Right ventricle myocardium inferior (tissue), 1 donor: ENCODE results near the gene BHLHE23. TPM values are rescaled to one million over a fixed set of nuclear protein-coding genes. Genes with fewer than 3 reads are reported as not detected.

Experiments used
- ATAC-seq: fragments of 200-7000 bp; cut with Tn5 transposase; one replicate; pipeline ENCODE4 v1.9.1; 2020; ENCODE audit warnings: mild to moderate bottlenecking, moderate library complexity
- DNase-seq: peaks from one replicate; pipeline ENCODE4 v3.0.0; 2021; ENCODE audit errors: missing footprints
- intact Hi-C: fragments of 100-400 bp; cut with DNase I; formaldehyde crosslinking; loops from one replicate; pipeline ENCODE4 v1.11.0; 2022
- total RNA-seq: library from RNA; stranded (reverse); fragmentation: NEBNext Ultra II Directional; extraction: Animal tissue kit (Norgen Biotek cat#: 25700); gene quantifications from one replicate; pipeline ENCODE4 v1.2.1, GENCODE V29; 2021
- donor health status: DM: no; HTN: yes; CAD: no; lungs with severe emphysema.

BHLHE23 gene
- total RNA-seq, 1 donor from 2014 or later = not detected

DNA sequence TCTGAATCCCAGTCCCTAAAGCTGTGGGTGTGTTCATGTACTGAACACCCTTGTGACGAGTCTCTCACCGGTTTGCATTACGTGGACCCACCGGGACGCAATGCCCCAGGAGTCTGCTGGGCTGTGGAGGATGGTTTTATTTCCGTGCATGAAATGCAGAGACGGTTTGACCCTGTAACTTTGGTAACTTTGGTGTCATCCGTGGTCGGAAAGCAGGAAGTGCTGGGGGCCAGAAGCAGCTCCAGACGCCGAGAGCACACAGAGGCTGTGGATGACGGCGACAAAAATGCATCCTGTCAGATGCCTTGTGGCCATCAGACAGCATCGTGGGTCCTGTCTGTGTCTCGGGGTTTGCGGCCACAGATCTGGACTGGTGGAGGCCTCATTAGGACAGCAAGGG is 7.2 kb downstream of the BHLHE23 start:
- no peak for DNase-seq
- intact Hi-C loops = no loop called here
- no peak for ATAC-seq

DNA sequence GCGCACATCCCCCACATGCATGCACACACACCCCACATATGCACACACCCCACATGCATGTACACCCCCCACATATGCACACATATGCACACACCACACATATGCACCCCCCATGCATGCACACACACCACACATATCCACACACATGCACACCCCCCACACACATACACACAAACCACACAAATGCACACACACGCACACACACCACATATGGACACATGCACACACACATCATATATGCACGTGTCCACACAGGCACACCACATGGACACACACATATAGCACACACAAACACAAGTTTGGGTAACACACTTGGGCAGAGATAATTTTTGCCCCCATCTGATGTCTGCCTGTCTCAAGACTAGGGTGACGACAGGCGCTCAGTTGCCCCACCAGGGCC is 8.3 kb downstream of the BHLHE23 start:
- no peak for DNase-seq
- intact Hi-C loops = no loop called here
- ATAC-seq = no peak

DNA sequence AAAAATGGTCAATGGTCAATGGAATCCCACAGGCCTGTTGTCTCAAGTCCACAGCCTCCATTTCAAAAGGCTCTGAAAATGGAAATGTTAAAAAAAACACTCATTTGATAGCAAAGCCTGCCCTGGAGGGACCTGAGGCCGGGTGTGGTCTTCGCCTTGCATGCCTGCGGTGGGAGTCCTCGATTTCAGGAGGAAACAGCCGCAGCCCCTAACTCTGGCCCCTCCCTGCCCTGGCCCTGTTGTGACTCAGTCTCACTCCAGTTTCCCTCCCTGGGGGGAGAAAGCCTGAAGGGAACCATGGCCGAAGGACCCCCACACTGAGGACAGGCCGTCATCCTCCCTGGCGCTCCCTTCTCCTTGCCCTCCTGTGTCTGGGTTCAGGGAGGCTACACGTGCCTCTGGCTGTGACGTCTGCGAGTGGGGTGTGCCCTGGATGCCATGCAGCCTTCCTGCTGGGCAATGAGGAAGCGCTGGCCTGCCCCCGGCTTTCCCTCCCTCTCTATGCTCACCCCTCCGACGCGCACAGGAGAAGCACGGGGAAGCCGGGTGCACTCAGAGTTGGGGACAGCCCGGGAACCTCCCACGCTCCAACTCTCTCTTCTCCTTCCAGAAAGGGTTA is 9.2 kb downstream of the BHLHE23 start:
- DNase-seq = peak; percentile 52
- intact Hi-C loops = no loop called here
- ATAC-seq = no peak

DNA sequence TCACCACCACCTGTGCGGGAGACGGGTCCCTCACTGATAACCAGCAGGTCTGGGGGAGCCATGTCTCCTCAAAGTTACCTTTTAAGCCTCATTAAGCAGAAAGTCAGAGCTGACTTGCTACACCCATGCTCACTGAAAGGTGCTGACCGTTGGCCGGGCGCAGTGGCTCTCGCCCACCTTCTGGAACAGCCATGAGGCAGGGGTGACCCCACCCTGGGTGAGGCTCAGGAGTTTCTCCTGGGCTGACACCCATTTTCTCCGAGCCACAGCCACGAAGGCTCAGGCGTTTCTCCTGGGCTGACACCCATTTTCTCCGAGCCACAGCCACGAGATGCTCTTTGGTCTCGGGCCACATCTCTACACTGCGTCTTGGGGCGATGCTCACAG is 10.2 kb downstream of the BHLHE23 start:
- no peak for ATAC-seq
- intact Hi-C loops = no loop called here
- peak; percentile 62 for DNase-seq

DNA sequence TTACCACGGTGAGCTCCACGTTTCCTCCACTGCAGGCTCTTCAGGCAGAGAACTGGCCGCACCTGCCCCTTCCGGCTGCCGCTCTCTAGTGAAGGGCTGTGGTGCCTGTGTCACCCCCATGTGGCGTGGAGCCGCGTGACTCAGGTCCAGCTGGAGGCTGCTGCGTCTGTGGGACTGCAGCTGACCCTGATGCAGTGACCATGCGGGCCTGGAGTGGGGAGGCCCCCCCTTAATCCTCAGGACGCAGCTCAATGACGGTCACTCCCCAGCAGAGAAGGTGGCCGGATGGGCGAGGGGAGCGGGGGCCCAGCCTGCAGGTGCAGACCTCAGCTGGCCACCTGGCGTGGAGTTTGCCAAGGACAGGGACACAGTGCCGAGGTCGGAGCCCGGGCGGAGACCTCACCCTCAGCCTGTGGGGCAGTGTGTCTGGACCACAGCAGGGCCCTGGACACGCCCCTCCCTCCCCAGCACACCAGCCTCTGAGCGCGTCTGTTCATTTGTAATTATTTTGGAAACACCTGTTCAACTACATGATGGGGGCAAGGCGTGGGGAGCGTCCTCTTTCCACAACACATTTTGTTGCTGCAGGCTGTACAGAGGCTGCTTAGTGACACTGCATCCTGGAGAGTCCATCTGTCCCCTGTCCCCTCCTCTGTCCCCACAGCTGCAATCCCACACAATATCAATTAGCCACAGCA is 10.7 kb downstream of the BHLHE23 start:
- DNase-seq (peak; percentile 43), ATAC-seq (no peak)
- intact Hi-C loops = no loop called here

DNA sequence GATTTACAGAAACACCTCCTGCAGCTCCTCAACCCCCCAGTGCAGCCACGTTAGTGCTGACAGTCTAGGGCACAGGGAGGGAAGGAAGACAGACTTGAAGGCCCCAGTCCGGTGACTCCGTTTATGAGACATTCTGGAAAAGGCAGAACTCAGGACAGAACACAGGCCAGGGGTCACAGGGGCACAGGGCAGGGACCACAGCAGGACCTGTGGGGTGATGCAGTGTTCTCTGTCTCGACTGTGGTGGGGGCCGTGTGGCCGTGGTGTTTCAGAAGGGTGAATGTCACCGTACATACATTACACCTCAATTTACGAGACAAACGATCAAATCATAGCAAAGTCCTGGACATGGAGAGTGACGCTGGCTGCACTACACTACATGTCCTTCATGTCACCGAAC is 11.3 kb downstream of the BHLHE23 start:
- ATAC-seq (no peak), DNase-seq (peak; percentile 49)
- intact Hi-C loops = no loop called here

DNA sequence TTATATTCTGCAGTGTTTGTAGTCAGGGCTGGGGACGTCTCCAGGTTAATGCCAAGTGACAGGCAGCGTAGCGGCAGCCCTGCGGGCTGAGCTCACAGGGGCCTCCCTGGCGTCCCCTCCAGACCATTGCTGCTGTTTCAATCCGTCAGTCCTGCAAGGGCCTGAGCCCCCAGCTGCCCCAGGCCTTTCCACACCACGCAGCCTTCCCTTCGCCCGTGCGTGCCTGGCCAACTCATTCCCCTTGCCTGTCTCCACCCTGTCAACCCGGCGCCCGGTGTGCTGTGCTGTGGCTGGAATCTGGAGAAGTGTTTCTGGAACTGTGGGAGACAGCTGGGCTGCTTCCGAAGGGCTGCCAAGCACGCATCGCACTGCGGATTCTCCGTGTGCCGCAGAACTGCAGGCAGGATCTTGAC is 11.9 kb downstream of the BHLHE23 start:
- peak; percentile 62 for DNase-seq
- intact Hi-C loops = no loop called here

DNA sequence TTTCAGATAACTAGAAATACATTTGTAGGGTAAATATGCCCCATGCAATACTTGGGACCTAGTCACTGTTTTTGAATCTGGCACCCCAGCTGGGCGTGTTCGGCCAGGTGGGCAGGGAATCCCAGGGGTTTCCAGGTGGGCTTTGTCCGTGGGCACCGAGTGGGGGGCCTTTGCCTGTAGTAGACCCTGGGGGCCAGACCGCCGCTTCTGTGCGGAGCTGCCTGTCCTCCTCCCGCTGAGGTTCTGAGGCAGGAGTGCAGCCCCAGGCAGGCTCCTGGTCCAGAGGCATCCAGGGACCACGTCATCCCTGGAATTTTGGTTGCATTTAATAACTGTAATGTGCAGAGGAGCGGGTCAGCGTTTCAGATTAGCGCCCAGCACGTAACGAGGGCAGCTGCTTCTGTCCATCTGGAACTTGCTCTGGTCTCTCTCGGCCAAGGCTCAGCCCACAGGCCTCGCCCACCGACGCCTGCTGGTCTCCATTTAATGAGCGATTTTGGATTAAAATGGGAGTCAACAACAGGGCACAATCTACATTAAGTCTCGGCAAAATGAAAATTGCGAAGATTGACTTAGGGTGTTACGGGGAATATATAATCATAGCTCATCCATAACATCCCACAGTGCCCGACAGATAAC is 12.8 kb downstream of the BHLHE23 start:
- ATAC-seq = no peak
- no peak for DNase-seq
- intact Hi-C loops = no loop called here

More for the DNA sequence above, 11.9 kb downstream of the BHLHE23 start:
- no peak for ATAC-seq

DNA sequence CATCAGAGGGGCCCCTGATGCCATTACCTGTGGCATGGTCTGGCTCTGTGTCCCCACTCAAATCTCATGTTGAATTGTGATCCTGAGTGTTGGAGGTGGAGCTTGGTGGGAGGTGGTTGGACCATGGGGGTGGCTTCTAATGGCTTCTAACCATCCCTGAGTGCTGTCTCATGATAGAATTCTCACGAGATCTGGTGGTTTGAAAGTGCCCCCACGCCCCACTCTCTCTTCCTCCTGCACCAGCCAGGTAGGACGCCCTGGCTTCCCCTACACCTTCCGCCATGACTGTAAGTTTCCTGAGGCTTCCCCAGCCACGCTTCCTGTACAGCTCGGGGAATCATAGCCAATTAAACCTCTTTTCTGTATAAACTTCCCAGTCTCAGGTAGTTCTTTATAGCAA is 14.9 kb downstream of the BHLHE23 start:
- intact Hi-C loops = no loop called here
- no peak for DNase-seq
- no peak for ATAC-seq

DNA sequence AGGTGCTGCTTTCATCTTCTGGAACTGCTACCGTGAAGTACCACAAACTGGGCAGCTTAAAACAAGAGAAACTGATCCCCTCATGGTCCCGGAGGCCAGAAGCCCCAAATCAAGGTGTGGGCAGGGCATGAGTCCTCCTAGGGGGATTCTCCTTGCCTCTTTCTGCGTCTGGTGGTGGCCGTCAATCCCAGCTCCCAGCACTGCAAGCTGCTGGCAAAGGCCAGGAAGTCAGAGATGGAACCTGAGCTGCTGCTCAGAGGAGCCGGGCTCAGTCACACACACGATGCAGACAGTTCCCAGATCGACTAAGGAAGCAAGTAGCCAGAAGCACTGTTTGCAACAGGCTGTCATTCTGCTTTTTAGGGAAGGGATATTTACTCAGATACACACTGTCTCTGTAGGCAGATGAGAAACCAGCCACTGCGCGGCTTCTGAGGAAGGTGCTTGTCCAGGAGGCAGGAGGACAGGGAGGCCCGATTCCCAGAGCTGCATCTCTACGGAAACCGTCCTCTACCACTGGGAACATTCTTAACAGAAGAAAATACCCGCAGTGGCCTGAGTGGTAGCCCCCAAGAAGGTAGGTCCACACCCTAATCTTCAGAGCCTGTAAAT is 15.5 kb downstream of the BHLHE23 start:
- ATAC-seq (no peak), DNase-seq (no peak)
- intact Hi-C loops = no loop called here

DNA sequence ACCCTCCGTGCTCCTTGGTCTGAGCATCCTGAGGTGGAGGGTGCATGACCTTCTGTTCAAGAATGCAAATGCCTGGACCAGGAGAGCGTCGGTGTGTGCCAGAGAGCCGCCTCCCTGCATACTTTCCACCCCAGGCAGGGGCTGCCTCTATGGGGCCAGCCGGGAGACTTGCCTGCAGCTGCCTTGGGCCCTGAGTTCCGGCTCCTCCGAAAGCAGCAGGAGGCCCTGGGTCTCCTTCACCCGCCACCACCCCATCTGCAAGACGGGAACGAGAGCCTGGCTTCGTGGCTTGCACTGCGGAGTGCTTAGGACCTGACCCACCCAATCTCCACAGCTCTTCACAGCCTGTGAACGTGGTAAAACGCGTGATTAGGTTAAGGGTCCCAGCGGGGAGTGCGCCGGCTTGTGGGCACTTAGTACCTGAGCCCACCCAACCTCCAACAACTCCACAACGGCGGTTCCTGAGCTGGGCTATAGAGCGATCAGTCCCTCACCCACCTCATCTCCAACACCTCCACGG is 16.4 kb downstream of the BHLHE23 start:
- no peak for DNase-seq
- intact Hi-C loops = no loop called here
- ATAC-seq = no peak

DNA sequence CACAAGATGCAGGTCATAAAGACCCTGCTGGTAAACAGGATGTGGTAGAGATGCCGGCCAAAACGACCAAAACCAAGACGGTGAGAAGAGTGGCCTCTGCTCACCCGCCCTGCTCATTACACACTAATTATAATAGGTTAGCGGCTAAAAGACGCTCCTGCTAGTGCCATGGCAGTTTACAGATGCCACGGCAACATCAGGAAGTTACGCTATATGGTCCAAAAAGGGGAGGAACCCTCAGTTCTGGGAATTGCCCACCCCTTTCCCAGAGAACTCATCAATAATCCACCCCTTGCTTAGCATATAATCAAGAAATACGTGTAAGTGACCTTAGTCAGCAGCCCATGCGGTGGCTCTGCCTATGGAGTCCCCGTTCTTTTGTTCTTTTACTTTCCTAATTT is 17.6 kb downstream of the BHLHE23 start:
- DNase-seq (no peak), ATAC-seq (no peak)
- intact Hi-C loops = no loop called here

DNA sequence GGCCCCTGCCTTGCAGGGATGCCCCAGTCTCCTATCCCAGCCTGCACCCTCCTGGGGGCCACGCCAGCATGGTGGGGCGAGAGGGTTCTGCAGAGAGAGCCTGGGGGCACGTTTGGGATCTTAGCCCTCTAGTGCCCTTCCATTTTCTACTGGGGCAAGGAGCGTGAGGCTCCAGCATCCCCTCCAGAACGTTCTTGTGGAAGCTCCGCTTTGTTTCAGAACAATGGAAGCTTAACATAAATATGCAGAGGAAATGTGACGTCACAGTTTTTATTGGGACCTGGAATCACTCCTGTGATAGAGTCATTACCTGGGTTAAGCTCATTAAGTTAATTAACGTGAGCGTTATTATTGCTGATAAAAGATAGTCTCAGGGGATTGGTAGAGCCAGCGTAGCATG is 19.6 kb downstream of the BHLHE23 start:
- ATAC-seq = no peak
- intact Hi-C loops = no loop called here
- no peak for DNase-seq

DNA sequence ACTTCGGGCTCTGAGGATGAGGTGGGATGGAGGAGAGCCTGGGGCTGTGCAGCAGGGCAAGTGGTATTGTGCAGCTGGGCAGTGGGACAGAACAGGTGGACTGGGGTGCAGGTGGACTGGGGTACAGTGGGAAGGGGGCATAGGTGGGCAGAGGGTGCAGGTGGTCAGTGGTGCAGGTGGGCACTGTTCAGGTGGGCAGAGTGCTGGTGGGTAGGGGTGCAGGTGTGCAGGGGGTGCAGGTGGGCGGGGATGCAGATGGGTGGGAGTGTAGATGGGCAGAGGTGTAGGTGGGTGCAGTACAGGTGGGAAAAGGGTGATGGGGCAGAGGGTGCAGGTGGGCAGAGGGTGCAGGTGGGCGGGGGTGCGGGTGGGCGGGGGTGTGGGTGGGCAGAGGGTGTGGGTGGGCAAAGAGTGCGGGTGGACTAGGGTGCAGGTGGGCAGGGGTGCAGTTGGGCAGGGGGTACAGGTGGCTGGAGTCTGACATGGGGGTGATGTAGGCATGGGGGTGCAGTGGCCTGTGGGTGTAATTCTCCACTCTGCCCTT is 20.4 kb downstream of the BHLHE23 start:
- ATAC-seq = no peak
- DNase-seq = no peak
- intact Hi-C loops = no loop called here

DNA sequence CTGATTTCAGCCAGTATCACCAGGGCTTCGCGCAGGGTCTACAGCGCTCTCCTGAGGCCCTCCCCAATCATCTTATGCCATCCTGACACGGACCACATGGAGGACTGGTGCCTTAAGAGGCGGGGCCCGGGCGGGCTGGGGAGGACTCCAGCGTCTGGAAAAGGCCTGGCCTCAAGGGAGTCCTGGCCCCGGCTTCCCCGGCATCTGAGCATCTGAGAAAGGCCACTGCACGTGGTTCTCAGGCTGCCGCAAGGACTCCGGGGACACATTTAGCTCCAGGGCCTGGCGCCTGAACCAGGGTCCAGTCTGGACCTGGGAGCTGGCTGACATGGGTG is 21.4 kb downstream of the BHLHE23 start:
- DNase-seq (no peak), ATAC-seq (peak; percentile 60)
- intact Hi-C loops = no loop called here

DNA sequence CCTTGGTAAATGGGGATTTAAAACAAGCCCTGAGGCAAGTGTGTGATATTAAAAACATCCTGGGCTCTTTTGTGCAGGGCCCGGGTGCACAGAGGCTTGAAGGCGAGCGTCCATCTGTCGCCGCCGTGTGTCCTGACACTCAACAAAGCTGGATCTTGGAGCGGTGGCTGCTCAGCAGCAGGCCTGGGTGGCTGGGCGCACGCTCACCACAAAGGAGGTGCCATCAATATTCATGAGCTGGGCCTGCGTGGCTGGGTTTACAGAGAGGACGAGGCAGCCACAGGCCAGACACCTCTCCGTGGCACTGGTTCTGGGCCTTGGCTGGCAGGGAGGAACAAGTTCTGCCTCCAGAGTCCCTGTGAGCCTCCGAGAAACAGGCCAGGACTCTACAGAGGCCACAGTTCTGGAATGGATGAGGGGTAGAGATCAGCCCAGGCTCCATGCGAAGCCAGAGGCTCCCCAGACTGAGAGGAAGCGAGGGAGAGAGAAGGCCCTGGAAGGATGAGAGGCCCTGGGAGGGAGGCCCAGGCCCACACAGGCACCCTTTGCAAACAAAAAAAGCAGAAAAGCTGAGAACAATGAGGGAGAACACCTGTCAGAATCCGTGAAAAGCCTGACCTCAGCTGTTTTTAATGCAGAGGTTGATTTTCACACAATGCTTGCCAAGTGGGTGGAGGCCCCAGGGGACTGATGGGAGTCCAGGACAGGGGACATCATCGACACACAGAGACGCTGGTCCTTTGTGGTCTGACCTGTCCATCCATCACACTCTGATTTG is 21.9 kb downstream of the BHLHE23 start:
- no peak for ATAC-seq
- intact Hi-C loops = no loop called here
- DNase-seq = no peak

DNA sequence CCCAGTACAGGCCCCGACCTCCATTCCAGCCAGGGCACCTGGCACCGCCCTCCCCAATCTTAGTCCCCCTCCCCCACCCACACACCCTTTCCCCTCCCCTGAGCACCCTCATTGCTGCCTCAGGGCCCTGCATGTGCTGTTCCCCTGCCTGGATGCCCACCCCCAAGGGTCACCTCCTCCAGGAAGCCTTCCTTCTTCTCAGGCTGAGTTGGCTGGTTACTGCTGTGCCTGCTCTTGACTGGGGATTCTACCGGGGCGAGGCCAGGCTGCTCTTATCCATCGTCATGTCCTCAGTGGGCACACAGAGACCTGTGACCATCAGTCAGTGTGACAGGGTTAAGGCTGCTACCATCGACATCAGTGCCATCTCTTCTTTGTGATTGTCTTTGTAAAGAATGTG is 23.6 kb downstream of the BHLHE23 start:
- intact Hi-C loops = no loop called here
- ATAC-seq (no peak), DNase-seq (no peak)

DNA sequence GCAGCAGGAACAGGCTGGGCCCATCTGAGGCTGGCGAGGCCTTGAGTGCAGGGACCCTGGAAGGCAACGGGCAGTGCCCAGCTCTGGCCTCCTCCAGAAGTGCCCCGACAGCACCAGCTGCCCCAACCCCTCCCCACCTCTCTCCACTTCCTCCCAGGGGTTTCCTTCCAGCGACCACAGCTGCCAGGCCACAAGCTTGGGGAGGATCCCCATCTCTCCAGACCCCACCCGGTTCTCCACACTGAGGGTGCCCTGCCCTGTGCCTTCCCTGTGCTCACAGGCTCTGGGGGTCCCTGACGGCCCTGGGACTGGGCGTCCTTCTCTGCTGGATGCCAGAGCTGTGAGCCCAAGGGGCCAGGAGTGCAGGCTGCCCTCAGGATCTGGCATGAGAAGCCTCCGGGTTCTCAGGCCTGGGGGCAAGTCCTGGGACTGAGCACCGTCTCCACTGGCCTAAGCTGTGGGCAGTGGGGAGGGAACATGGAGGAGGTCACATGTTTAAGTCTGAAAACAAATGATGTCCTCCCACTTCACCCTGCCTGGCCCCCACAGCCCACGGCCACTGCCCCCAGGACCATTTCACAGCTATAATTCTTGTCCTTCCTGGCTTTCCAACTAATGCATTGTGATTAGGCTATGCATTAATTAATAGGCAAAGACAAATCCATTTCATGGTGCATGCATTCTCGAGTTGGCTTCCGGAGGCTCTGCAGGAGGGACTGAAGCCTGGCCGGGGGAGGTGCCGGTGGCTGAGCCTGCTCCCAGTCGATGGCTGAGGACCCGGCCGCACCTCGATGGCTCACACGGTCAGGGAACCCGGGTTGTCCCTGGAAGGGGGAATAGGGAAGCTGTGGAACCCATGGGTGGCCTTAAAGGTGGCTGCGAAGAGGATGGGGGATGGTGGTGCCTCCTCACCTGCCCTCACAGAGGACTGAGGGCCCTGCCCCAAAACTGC is 24.4 kb downstream of the BHLHE23 start:
- intact Hi-C loops = no loop called here
- no peak for ATAC-seq
- no peak for DNase-seq
